Kidney capillary endothelial cell (primary cell): ENCODE data around the gene HOXD3.

ENCODE experiments used
- DNase-seq: peaks from one replicate; pipeline ENCODE4 v3.0.0-alpha.2; 2018; ENCODE audit warnings: low spot score

HOXD3 gene

DNA sequence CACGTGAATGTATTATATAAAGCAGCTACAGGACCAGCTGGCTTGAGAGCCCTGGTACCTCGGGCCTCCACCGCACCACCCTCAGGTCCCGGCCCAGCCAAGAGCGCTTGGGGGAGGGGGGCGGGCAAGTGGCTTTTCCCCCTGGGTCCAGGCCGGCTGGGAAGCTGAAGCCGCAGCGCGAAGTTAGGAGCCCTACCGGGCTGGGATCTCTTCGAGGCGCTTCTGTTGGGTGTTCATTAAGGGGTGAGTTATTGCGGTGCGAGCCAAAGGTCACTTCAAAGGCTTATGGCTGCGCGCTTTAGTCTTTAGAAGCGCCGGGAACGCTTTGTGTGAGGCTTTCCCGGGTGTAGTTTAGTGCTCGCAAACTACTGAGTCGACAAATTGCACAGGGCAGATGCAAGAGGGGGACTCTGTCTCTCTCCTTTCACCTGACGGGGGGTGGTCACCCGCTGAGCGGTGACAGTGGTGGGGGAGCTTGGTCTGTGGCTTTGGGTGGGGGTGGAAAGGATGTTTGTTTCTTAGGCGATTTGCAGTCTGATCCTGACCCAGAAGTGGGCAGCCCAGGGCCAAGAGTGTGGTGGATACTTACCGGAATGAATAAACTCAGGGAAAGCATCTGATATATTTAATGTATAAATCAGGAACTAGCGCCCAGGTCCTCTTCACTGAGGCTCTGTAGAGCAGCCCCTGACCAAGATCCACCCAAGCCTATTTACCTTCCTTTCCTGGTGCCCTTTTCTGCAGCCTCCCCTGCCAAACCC is 6.0 kb downstream of the HOXD3 start:
- DNase-seq: no peak

DNA sequence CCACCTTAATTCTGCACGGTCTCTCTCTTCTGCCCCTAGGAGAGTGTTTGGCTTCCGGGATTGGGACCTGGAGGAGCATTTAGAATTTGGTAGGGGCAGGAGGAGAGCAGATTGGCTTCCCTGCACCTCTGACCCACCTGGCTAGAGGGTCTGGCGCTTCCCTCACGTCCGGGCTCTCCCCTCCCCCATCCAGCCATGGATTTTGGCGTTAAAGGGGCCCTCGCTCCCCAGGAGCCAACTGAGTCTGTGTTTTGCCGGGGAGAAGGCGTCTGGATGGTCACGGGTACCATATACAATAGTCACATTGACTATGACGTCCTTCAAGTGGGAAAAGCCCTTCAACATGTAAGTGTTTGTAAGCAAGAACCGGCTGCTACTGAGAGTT is 6.6 kb downstream of the HOXD3 start:
- no peak for DNase-seq

DNA sequence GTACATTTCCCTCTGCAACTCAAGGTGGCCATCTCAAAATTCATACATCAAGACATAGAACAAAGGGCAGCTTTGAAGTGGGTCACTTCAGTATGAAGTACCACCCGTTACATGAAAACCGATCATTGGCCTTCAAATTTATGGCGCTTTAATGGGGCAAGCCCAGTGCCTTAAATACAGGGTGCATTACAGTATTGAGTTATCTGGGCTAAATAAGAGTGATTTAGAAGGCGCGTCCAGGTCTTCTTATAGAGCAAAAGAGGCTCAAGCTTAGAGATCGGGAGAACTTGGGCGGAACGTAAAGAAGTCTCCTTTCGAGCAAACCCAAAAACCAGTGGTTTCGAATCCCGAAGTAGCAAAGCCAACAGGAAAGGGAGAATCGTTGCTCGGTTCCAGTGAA is 7.1 kb downstream of the HOXD3 start:
- DNase-seq: no peak

DNA sequence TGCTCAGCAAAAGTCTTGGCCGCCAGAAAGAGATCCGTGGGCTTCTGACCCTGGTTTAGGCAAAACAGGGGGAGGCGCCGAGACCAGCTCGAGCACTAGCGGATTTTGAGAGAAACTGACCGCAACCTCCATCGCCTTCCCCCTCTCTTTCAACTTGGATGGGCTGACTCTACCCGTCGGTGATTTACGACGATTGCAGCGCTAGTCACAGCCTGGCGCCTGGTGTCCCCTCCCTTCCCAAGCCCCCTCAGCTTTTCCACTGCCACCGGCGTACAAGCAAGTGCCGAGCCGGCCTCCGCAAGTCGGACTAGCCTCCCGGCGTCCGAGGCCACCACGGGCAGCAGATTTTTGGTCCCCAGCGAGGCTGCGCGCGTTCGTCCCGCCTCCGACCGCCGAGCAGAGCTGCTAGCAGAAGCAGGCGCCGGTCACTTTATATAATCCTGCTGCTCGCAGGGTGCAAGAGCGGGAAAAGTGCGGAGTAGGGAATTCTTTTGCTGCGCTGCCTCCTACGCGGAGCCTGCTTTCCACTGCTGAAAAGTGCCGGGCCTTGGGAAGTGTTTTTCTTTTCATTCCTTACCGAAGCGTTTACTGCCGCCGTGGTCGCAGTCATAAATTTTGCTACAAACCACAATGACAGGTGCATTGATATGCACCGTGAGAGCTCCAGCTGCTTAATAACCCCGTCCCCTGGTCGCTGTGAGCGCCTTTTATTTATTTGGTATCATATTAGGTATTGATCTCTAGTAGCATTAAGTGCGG is 7.7 kb downstream of the HOXD3 start:
- DNase-seq: no peak

DNA sequence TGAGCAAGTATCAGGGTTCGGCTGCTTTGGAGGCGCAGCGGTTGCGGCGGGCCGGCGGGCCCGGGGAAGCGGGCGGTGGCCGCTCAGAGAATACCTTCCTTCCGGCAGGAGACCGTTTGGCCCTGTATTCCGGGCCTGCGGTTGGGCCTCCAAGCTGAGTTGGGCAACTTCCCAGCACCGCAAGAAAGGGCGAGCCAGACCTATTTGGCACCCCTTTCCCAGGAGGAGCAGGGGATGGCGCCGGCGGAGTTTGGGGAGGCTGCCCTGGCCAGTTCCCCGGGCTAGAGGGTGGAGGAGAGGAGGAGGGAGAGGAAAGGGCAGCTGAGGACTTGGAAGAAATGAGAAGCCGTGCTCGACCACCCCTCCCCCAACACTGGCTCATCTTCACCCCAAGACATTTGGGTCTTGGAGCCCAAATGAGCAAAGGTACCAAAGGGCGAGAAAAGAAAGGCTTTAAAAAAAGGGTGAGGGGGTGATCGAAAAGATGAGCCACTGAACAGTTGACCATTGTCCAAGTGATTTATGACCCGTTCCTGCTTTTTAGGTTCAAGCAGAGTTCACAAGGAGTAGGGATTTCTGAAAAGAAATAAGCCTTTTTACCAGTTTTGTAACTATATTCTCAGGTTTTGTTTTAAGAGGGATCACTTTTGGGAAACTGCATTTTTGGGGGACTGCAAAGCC is 8.4 kb downstream of the HOXD3 start:
- no peak for DNase-seq

DNA sequence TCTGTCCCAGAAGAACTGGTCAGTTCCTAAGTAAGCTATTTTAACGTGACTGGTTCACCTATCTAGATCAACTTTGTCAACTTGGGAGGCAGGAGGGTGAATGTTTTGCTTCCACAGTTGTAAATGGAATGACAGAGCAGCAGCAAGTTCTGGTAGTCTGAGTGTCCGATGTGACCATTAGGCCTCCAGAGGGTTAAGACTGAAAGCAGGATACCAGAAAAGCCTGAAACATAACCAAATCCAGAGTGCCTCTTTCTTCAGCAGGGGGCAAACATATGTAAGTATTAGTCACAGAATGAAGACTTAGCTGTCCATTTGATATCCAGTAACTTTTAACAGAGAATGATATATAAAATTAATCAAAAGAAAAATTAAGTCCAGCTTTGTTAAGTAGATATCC is 9.2 kb downstream of the HOXD3 start:
- DNase-seq: no peak

DNA sequence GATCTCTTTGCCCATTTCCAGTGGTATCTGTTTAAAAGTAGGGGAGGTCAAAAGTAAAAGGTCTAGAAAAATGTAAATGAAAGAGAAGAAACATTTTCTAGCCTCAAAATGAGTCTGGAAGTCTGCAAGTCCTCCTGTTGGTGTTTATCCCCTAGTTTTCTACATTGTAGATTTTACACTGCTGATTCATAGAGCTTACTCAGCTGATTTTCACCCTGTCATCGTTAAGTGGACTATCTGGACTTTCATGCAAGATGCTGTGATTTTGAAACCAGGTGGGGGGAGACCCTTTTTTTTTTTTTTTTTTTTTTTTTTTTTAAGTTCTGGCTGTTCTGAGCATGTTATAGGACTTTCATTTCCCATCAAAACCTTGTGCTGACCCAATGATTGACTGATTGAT is 10.3 kb downstream of the HOXD3 start:
- no peak for DNase-seq

DNA sequence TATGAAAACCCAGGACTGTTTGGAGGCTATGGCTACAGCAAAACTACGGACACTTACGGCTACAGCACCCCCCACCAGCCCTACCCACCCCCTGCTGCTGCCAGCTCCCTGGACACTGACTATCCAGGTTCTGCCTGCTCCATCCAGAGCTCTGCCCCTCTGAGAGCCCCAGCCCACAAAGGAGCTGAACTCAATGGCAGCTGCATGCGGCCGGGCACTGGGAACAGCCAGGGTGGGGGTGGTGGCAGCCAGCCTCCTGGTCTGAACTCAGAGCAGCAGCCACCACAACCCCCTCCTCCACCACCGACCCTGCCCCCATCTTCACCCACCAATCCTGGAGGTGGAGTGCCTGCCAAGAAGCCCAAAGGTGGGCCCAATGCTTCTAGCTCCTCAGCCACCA is 12.1 kb downstream of the HOXD3 start:
- no peak for DNase-seq

DNA sequence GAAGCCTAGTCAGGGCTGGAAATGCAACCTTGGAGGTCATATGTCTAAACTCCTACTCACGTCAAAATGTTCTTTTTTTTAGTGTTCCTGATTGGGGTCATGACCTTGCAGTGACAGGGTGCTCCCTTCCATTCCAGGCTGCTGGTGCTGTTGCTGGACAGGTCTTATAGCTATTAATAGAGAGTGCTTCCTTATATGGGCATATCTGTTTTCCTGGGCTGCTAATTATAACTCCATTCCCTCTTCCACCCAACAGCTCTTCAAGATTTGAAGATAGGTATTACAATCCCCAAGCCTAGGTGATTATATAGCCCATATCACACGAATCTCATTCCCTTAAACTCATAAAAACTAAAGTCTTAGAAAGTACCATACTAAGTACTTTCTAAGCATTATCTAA is 12.6 kb downstream of the HOXD3 start:
- no peak for DNase-seq

DNA sequence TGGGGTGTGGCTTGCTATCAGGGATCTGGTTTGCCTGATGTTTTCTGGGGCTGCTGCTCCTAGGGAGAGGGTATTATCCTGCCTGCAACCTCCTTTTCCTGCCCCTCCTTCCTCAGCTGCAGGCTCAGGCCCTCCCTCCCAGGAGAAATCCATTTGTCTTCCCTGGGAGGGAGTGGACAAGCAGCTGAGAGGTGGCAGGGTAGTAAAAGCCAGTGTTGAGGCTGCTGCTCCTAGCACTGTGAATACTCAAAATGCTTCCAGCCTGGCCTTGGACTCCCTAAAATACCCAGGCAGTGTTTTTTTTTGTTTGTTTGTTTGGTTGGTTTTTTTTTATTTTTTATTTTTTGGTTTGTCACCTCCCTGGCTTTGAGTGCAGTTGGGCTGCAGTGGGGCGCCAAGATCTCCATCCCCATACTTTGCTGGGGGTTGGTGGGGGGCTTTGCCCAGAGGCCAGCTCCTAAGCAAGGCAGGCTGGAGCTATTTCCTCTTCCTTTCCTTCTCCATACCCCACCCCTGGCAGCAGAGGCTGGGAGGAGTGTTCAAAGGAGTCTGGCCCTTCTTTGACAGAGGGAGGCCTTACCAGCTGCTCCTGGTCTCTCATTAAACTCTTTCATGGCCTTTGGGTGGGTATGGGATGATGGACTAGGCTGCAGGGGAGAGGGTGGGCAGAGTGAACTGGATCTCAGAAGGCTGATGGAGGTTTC is 13.6 kb downstream of the HOXD3 start:
- no peak for DNase-seq

DNA sequence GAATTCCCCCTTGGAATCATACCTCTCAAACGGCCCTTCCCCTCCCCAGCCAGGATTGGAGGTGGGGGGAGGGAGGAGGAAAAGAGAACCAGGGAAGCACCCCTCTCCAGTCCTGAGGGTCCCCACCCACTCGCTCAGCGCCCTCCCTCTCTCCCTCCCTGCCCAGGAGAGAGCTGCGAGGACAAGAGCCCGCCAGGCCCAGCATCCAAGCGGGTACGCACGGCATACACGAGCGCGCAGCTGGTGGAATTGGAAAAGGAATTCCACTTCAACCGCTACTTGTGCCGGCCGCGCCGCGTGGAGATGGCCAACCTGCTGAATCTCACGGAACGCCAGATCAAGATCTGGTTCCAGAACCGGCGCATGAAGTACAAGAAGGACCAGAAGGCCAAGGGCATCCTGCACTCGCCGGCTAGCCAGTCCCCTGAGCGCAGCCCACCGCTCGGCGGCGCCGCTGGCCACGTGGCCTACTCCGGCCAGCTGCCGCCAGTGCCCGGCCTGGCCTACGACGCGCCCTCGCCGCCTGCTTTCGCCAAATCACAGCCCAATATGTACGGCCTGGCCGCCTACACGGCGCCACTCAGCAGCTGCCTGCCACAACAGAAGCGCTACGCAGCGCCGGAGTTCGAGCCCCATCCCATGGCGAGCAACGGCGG is 14.4 kb downstream of the HOXD3 start:
- DNase-seq: no peak

DNA sequence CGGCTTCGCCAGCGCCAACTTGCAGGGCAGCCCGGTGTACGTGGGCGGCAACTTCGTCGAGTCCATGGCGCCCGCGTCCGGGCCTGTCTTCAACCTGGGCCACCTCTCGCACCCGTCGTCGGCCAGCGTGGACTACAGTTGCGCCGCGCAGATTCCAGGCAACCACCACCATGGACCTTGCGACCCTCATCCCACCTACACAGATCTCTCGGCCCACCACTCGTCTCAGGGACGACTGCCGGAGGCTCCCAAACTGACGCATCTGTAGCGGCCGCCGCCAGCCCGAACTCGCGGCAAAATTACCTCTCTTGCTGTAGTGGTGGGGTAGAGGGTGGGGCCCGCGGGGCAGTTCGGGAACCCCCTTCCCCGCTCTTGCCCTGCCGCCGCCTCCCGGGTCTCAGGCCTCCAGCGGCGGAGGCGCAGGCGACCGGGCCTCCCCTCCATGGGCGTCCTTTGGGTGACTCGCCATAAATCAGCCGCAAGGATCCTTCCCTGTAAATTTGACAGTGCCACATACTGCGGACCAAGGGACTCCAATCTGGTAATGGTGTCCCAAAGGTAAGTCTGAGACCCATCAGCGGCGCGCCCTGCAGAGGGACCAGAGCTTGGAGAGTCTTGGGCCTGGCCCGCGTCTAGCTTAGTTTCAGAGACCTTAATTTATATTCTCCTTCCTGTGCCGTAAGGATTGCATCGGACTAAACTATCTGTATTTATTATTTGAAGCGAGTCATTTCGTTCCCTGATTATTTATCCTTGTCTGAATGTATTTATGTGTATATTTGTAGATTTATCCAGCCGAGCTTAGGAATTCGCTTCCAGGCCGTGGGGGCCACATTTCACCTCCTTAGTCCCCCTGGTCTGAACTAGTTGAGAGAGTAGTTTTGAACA is 15.1 kb downstream of the HOXD3 start:
- no peak for DNase-seq

DNA sequence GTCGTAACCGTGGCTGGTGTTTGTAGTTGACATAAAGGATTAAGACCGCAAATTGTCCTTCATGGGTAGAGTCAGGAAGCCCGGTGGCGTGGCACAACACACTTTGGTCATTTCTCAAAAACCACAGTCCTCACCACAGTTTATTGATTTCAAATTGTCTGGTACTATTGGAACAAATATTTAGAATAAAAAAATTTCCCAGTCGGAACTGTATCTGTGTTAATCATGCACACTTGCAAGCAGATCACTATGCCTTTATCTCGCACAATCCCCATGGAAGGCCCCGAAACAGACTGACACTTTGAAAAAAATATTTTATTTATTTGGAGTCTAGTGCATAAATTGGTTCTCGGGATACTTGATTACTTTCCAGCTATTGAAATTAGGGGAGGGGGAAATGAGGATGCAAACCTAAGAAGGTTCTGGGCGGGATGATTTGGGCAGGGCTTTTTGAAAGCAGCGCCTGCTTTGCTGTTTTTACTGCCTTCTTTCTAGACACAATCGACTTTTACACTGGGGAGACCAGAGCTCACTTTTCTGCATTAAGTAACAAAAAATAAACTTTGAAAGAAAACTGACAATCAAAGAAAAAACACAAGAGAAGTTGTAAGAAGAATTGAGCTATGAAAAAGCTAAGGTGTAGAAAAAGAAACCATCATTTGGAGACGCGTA is 15.9 kb downstream of the HOXD3 start:
- DNase-seq: no peak

DNA sequence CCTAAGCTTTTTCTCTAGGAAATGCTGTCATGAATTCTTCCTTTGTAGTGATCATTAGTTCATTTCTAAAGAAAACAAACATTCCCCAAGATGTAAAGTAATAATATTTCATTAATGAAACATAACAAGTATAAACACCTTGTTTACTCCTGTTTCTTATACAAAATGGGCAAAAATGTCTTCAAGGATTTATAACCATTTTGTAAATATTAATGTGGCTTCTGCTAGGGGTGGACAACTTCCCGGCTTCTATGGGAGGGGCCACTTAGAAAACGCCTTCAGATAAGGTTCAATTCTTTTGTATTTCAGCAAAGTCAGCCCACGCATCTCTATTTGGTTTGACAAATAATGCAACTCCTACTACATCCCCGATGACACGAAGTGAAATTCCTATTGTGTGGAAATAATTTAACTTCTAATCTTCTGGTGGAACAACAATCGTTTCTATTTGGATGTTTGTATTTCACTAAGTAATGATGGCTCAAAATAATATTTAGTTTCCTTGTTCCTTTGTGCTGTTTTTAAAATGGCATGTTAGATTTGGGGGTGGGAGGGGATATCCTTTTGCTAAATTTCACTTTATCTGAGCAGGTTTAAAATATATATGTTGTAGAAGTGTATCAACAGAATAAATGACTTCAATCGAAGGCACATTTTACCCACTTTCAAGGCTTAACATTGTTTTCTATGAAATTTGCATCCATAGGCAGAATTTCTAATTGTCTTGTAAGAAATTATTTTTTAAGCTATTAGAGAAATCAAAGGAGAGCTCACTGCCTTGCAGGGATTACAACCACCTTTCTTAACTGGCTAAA is 16.7 kb downstream of the HOXD3 start:
- no peak for DNase-seq

DNA sequence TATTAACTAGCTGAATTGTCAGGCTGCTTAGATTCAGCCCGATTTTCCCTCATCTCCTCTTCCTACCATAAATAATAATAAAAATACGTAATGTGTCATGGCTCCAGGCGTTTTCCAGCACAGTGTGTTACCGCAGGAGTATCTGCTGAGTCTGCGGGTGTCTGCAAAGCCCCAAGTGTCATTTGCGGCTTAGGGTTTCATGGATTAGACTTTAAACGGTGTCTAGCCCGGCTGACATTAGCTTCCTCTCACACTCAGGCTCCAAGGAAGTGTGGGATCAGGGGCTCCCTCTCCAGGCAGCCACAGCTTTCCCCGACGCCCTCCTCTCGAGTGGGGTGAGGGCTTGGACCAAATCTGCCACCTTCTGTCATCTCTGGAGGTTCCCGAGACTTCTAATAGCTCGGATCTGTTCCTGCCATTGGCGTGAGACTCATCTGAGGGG is 17.3 kb downstream of the HOXD3 start:
- DNase-seq: no peak

DNA sequence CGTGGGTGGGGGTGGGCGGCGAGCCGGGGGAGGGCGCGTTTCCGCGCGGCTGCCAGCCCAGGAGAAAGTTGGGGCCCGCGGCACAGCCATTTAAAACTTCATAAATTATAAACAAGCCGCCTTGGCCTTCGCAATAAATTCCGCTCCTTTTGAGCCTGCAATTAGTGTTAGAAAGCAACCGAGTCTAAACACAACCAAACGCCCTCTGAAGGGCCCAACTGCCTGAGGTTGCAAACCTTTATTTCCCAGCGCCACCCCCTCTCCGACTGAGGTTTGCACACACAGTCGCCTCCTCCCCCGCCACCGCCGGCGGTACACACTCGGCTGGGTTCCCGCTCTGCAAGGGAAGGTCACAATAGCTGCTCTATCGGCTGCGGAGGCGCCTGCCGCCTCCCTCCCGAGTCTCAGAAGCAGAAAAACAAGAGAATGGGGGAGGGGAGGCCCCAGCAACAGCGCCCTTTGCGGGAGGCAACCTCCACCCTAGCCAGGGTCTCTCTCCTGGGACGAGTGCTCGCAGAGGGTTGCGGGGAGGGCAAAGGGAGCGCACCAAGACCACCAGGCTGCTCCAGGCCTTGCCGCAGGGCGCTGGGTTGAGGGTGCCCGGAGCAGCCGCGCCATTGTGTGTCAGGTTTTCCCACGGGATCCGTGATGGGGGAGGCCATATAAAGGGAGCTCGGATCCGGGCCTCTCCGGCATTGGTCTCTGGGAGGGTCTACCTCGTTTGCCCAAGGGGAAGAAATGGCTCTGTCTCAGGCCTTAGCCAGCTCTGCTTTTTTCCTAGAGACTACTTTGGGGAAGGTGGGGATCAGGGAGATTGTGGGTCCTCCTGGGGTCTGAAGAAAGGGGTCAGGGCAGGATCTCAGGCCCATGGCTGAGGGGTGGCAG is 18.0 kb downstream of the HOXD3 start:
- no peak for DNase-seq

DNA sequence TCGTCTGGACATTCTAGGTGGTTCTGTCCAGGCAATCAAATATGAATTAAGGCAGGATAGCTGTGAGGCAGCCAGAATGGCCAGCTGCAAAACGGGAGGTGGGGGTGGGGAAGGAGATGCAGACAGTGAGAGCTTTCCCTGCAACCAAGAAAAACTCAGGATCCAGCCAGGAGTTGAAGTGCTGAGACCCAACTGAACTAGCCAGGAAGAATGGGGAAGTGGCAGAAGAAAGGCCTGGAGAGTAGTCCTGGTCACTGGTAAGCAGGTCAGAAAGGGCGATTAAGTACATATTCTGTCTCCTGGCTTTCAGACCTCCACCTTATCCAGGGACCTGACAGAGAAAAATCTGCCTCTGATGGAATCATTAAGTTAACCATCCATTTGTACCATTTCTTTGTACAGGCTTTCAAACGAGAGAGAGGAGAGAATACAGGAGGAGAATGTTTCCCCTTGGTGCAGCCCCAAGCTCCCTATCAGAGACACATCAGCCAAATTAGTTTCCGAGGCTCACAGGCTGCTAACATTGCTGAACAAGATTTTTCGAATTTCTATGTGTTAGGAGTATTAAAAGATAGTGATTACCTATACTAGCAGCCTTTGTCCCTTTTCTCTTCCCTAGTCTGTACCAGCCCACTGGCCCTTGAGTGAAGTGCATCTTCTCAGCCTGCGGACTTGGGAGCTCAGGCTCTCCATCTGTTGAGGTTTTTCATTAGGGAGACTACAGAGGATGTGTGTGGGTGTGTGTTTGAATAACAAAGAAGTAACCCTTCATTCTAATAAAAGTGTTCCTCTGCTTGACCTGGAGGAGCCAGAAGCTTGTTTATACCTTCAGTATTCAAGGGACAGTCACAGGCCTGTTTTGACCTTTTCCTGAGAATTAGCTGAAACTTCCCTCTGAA is 18.9 kb downstream of the HOXD3 start:
- DNase-seq: no peak
